NK-92 (cell line): ENCODE measurements around the gene MORN3.

ENCODE experiments used
- DNase-seq: peaks from one replicate; lab custom pipeline; 2025; ENCODE audit not compliant: unreplicated experiment; lab: John Stamatoyannopoulos, UW

Gene MORN3

GRCh38 chr12:121603581-121603980 lies 65.9 kb downstream of the MORN3 start:
- DNase-seq = no peak

- no peak for DNase-seq
Observed at GRCh38 chr12:121602766-121603165, 66.7 kb downstream of the MORN3 start.

DNA sequence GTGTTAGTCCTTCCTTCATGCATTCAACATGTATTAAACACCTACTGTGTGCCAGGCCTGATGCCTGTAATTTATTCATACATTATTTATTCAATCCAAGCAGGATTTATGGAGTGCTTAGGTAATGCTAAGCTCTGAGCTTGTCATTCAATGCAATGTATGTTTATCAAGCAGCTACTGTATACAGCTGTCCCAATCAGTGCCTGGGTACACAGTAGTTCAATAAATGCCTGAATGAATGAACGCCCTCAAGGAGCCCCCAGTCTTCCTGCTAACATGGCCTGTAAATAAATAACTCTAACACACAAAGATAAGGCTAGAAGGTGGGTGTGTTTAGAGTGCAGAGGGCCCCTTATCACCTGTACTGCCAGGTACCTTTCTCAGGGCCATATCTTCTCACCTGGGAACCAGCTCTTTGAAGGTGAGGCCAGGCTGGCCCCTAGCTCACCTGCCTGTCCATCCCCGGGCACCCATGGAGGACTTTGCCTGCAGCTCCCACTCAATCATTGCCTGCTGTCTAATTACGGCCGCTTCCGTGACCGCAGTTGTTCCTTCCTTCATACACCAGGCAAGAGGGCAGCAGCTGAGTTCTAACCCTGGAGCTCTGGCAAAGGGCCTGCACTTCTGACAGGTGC lies 68.6 kb downstream of the MORN3 start:
- DNase-seq = no peak
